ENCODE results near the gene SNN. TPM values are rescaled to one million over a fixed set of nuclear protein-coding genes. Genes with fewer than 3 reads are reported as not detected.

Gene SNN
- total RNA-seq, 1 experiment from 2014 or later: 12.6 TPM

DNA sequence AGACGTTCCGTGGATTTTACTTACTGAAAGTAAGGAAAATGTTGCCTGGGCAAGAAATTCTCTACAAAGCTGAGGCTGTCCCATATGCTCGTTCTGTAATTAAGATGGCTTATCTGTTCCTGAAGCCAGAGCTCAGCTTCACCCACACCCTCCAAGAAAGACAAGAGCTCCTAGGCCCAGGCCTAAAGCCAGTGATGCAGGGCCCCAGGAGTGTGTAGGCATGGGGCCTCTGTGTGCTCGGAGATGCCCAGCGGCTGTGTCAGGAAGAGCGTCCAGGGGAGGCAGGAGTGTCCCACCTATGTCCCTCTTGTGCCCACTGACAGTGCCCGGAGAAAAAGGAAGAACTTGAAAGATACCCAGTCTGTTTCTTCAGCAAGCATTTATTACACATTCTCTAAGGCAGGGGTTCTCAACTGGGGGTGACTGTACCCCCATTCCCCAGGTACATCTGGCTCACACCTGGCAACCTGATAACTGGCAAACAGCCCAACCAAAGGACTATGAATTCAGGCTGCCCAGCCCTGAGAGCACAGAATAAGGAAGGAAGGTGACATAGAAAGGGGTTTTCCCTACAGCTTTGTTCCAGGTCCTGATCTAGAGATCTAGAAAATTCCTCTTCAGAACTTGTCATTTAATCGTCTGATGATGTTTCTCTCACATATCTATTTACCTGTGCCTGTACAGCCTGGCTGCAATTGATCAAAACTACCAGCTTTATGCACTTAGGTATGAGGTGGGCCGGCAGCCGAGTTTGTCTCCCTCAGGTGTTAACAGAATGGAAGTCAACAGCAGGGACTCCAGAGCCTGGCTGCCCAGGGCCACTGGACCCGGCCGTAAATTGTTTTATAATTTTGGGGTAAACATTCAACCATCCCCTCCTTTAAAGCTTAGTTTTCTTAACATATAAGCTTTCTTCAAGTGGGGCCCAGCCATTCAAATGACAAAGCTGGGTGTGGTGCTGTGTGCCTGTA lies 12.0 kb downstream of the SNN start:
- Histone ChIP-seq H3K4me3 (no peak overlapping the region), H3K27ac (no peak overlapping the region), H3K36me3 (ENCODE audit: low read depth) (peaks cover 13% of the 10 kb centered on the region; the same call in 1 of the 2 replicates), H3F3A (ENCODE audit: insufficient read depth, low read depth) (peaks cover 12% of the 10 kb centered on the region; the same call in 1 of the 2 replicates), H2AFZ (no peak overlapping the region), H4K20me1 (ENCODE audit: insufficient read depth) (no peaks in the 10 kb centered on the region), H3K9me3 (ENCODE audit: insufficient read depth, low read depth) (no peaks in the 10 kb centered on the region), H3K9me2 (ENCODE audit: insufficient read depth) (no peaks in the 10 kb centered on the region), H3K79me2 (ENCODE audit: low read depth) (no peaks in the 10 kb centered on the region), H3K4me1 (replicated peaks; ENCODE audit: insufficient read depth) (no peaks in the 10 kb centered on the region), H3K4me2 (no peak overlapping the region), H3K27me3 (ENCODE audit: insufficient read depth, low read depth) (no peaks in the 10 kb centered on the region)
- TF ChIP-seq, protein P1, sequence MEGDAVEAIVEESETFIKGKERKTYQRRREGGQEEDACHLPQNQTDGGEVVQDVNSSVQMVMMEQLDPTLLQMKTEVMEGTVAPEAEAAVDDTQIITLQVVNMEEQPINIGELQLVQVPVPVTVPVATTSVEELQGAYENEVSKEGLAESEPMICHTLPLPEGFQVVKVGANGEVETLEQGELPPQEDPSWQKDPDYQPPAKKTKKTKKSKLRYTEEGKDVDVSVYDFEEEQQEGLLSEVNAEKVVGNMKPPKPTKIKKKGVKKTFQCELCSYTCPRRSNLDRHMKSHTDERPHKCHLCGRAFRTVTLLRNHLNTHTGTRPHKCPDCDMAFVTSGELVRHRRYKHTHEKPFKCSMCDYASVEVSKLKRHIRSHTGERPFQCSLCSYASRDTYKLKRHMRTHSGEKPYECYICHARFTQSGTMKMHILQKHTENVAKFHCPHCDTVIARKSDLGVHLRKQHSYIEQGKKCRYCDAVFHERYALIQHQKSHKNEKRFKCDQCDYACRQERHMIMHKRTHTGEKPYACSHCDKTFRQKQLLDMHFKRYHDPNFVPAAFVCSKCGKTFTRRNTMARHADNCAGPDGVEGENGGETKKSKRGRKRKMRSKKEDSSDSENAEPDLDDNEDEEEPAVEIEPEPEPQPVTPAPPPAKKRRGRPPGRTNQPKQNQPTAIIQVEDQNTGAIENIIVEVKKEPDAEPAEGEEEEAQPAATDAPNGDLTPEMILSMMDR (conservative IDR thresholded peaks at IDR 0.05): no peak
- TF ChIP-seq EZH2 (IDR thresholded peaks at IDR 0.05; ENCODE audit: low read depth): no peak
- no peak for DNase-seq
- ChIA-PET POLR2A (ENCODE audit: unreplicated experiment) (interaction anchor here (0.5 kb wide), 2 partner anchors 117 to 207 kb away, joined by 4 to 17 read pairs; no protein-coding TSS in a partner anchor), CTCF (no interaction called here)
- no TSS peak for BruUV-seq (replicated peaks)
- intact Hi-C loops (cut with micrococcal nuclease; ENCODE audit: unreplicated experiment): loop anchor here (10.0 kb wide), 1 partner anchor 275 kb away; no protein-coding TSS in a partner anchor

DNA sequence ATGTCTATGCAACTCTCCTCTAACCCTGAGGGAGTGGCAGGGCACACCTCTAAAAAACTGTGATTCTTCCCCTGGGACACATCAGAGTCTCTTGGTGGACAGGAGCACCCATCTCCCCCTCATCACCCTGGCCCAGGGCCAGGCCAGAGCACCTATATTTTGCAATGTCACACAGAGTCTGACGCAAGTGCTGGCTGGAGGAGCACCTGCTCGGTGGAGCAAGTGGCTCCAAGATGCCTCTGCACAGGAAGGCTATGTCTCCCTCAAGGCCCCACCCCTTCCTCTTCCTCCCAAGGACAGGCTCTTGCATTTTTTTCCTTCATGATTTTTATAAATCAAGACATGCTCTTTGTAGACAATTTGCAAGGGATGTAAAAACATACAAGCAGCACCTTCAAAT lies 13.3 kb downstream of the SNN start:
- Histone ChIP-seq H3K79me2 (ENCODE audit: low read depth) (no peaks in the 10 kb centered on the region), H3K27ac (no peak overlapping the region), H3K36me3 (ENCODE audit: low read depth) (peaks cover 23% of the 10 kb centered on the region), H3K27me3 (ENCODE audit: insufficient read depth, low read depth) (no peaks in the 10 kb centered on the region), H3K4me2 (no peak overlapping the region), H3K4me1 (replicated peaks; ENCODE audit: insufficient read depth) (no peaks in the 10 kb centered on the region), H4K20me1 (ENCODE audit: insufficient read depth) (peaks cover 3% of the 10 kb centered on the region; the same call in 1 of the 2 replicates), H3K9me3 (ENCODE audit: insufficient read depth, low read depth) (no peaks in the 10 kb centered on the region), H2AFZ (no peak overlapping the region), H3K4me3 (no peak overlapping the region), H3K9me2 (ENCODE audit: insufficient read depth) (no peaks in the 10 kb centered on the region), H3F3A (ENCODE audit: insufficient read depth, low read depth) (peaks cover 12% of the 10 kb centered on the region; the same call in 1 of the 2 replicates)
- TF ChIP-seq EZH2 (IDR thresholded peaks at IDR 0.05; ENCODE audit: low read depth): no peak
- TF ChIP-seq, protein P1 (conservative IDR thresholded peaks at IDR 0.05): no peak
- DNase-seq: no peak
- ChIA-PET POLR2A (ENCODE audit: unreplicated experiment) (no interaction called here), CTCF (no interaction called here)
- intact Hi-C loops (cut with micrococcal nuclease; ENCODE audit: unreplicated experiment): no loop called here
- BruUV-seq (replicated peaks): no TSS peak

DNA sequence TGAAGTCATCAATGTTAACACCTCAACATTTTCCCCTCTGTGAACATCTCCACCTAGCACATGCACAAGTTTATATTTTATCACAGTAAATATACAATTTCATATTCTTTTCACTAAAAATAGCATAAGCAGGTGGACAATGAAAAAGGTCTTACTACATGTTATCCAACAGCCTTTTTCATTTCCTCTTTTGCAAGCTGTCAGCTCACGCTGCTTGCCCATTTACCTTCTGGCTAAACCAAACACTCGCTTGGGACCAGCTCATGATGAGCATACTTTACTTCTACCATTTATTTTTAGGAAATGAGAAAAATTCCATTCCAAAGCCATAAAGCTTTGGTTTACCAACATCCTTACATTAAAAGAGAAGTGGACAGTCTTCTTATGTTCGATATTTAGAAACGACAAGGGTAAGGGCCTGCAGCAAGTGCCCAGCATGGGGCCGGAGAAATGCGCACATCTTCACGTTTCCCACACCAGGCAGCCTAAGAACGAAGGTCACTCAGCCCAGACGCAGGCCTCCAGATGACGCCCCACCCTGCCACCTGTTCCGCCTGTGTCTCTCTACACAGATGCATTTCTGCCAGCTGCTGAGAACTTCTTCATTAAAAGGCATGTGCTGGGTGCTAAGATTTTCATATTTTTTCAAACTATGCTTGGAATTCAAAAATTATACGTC lies 13.9 kb downstream of the SNN start:
- H3K9me2 ChIP-seq (ENCODE audit: insufficient read depth): no peaks in the 10 kb centered on the region
- H3K9me3 ChIP-seq (ENCODE audit: insufficient read depth, low read depth): no peaks in the 10 kb centered on the region
- DNase-seq: no peak
- H4K20me1 ChIP-seq (ENCODE audit: insufficient read depth): peaks cover 3% of the 10 kb centered on the region; the same call in 1 of the 2 replicates
- no peak overlapping the region for H3K4me3 ChIP-seq
- intact Hi-C loops (cut with micrococcal nuclease; ENCODE audit: unreplicated experiment): no loop called here
- no peak overlapping the region for H3K4me2 ChIP-seq
- peaks cover 12% of the 10 kb centered on the region; the same call in 1 of the 2 replicates for H3F3A ChIP-seq (ENCODE audit: insufficient read depth, low read depth)
- H3K4me1 ChIP-seq (replicated peaks; ENCODE audit: insufficient read depth): no peaks in the 10 kb centered on the region
- ChIA-PET POLR2A (ENCODE audit: unreplicated experiment) (no interaction called here), CTCF (no interaction called here)
- H3K27ac ChIP-seq: no peak overlapping the region
- TF ChIP-seq, protein P1 (conservative IDR thresholded peaks at IDR 0.05): no peak
- TF ChIP-seq EZH2 (IDR thresholded peaks at IDR 0.05; ENCODE audit: low read depth): no peak
- H3K79me2 ChIP-seq (ENCODE audit: low read depth): no peaks in the 10 kb centered on the region
- H2AFZ ChIP-seq: no peak overlapping the region
- no peaks in the 10 kb centered on the region for H3K27me3 ChIP-seq (ENCODE audit: insufficient read depth, low read depth)
- peaks cover 27% of the 10 kb centered on the region for H3K36me3 ChIP-seq (ENCODE audit: low read depth)
- no TSS peak for BruUV-seq (replicated peaks)
